Chondrocyte (in vitro differentiated cells): ENCODE results near the gene SETD9. TPM values are rescaled to one million over a fixed set of nuclear protein-coding genes. Genes with fewer than 3 reads are reported as not detected.

Experiments used
- DNase-seq: peaks from one replicate; pipeline ENCODE4 v3.0.0; 2021; ENCODE audit warnings: mixed read lengths, low spot score
- H3K27ac Mint-ChIP-seq: one replicate; pipeline ENCODE4 v1.8.0; 2021; ENCODE audit warnings: mild to moderate bottlenecking, moderate library complexity, mixed read lengths; ENCODE audit not compliant: unreplicated experiment
- H3K27me3 Mint-ChIP-seq: 2 replicates; pipeline ENCODE4 v1.8.0; 2021; ENCODE audit warnings: low read depth, mixed read lengths
- H3K36me3 Mint-ChIP-seq: 2 replicates; pipeline ENCODE4 v1.8.0; 2021; ENCODE audit warnings: low read depth, mixed read lengths
- H3K4me1 Mint-ChIP-seq: 2 replicates; pipeline ENCODE4 v1.8.0; 2021; ENCODE audit warnings: low read depth, mild to moderate bottlenecking, mixed read lengths
- H3K4me3 Mint-ChIP-seq: one replicate; pipeline ENCODE4 v1.8.0; 2021; ENCODE audit warnings: mild to moderate bottlenecking, moderate library complexity, mixed read lengths; ENCODE audit not compliant: unreplicated experiment
- H3K9me3 Mint-ChIP-seq: 2 replicates; pipeline ENCODE4 v1.8.0; 2021; ENCODE audit warnings: low read depth, mixed read lengths
- total RNA-seq: library from RNA; stranded (reverse); gene quantifications from 3 replicates; pipeline ENCODE4 v1.2.1, GENCODE V29; 2021
- TF ChIP-seq, protein P1 (sequence below): fragments of 200-600 bp; sonication (generic); IDR thresholded peaks from 2 replicates; pipeline ENCODE4 v1.5.0; 2021; ENCODE audit warnings: antibody characterized with exemption, mild to moderate bottlenecking, moderate library complexity

Gene SETD9
- total RNA-seq, 1 donor from 2014 or later: 8.5 TPM

DNA sequence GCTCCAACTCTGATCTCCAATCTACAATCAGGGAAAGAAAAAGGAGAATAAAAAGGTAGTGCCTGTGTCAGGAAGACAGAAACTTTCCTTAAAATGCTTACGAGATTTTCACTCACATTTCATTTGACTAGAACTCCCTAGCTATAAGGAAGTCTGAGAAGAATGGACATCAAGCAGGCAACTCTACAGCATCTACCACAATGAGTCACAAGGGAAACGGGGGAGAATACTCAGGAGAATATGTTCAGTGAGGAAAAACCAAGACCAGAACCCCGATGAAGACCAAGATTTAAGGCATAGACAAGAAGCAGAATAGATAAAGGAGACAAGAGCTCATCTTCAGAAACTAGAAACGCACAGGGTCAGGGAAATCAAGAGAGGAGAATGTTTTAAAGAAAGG is 9.0 kb upstream of the SETD9 start:
- Mint-ChIP-seq H3K9me3 (peaks cover 3% of the 10 kb centered on the region), H3K4me1 (no peaks in the 10 kb centered on the region), H3K36me3 (peaks cover 5% of the 10 kb centered on the region), H3K27ac (no peak overlapping the region), H3K27me3 (no peaks in the 10 kb centered on the region), H3K4me3 (no peak overlapping the region)
- DNase-seq: no peak
- TF ChIP-seq, protein P1, sequence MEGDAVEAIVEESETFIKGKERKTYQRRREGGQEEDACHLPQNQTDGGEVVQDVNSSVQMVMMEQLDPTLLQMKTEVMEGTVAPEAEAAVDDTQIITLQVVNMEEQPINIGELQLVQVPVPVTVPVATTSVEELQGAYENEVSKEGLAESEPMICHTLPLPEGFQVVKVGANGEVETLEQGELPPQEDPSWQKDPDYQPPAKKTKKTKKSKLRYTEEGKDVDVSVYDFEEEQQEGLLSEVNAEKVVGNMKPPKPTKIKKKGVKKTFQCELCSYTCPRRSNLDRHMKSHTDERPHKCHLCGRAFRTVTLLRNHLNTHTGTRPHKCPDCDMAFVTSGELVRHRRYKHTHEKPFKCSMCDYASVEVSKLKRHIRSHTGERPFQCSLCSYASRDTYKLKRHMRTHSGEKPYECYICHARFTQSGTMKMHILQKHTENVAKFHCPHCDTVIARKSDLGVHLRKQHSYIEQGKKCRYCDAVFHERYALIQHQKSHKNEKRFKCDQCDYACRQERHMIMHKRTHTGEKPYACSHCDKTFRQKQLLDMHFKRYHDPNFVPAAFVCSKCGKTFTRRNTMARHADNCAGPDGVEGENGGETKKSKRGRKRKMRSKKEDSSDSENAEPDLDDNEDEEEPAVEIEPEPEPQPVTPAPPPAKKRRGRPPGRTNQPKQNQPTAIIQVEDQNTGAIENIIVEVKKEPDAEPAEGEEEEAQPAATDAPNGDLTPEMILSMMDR: no peak

DNA sequence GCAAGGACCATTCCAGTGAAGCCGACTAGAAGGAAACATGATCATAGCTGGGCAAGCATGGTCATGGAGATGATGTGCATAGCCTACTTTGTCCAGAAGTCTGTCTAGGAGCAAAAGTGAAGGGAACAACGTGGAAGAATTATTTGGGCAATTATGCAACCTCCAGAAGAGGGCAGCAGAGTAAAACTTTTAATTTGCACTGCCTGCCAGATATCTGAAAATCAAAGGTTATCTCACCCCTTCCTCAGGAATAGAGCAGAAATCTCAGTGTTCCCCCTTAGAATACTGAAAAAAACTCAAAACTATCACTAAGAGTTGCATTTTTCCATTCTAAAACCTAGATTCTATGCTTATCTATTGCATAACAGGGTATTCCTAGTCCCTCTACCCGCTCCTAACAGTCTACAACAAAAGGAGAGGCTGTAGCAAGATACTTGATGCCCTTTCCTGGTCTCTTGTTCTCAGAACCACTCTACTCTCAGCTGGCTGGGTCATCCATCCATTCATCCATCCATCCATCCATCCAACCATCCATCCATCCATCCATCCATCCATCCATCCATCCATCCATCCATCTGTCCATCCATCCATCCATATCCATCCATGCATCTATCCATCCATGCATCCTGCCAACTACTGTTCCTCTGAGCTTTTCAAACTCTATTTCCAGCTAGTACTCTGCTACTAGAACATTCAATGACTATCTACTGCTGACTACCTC is 8.4 kb upstream of the SETD9 start:
- DNase-seq: no peak

DNA sequence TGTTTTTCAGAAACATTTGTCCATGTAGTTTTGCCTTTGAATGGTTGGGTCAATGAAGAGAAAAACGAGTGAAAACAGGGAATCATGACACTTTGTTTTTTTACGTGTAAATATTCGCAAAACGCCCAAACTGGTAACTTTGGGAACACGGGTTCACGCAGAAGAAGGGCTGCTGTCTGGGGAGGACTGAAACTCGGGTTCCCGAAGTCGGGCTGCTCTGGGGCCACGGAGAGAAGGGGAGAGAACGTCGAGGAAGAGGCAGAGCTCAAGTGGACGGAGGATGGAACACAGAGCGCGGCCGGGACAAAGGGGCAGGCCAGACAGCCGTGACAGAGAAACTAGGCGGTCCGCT is 478 bp upstream of the SETD9 start:
- peaks cover 7% of the 10 kb centered on the region for H3K9me3 Mint-ChIP-seq
- peak; percentile 92 for DNase-seq
- H3K27me3 Mint-ChIP-seq: no peaks in the 10 kb centered on the region
- peaks cover 5% of the 10 kb centered on the region for H3K36me3 Mint-ChIP-seq
- peak overlapping the region; percentile 80 for H3K4me3 Mint-ChIP-seq
- TF ChIP-seq, protein P1: no peak
- H3K27ac Mint-ChIP-seq: peak overlapping the region; percentile 93
- peaks cover 21% of the 10 kb centered on the region for H3K4me1 Mint-ChIP-seq

More for the DNA sequence above, 8.4 kb upstream of the SETD9 start:
- H3K27me3 Mint-ChIP-seq: no peaks in the 10 kb centered on the region
- peaks cover 3% of the 10 kb centered on the region for H3K9me3 Mint-ChIP-seq
- H3K27ac Mint-ChIP-seq: no peak overlapping the region
- no peak overlapping the region for H3K4me3 Mint-ChIP-seq
- TF ChIP-seq, protein P1: peak; percentile 92
- H3K36me3 Mint-ChIP-seq: peaks cover 2% of the 10 kb centered on the region
- H3K4me1 Mint-ChIP-seq: no peaks in the 10 kb centered on the region

DNA sequence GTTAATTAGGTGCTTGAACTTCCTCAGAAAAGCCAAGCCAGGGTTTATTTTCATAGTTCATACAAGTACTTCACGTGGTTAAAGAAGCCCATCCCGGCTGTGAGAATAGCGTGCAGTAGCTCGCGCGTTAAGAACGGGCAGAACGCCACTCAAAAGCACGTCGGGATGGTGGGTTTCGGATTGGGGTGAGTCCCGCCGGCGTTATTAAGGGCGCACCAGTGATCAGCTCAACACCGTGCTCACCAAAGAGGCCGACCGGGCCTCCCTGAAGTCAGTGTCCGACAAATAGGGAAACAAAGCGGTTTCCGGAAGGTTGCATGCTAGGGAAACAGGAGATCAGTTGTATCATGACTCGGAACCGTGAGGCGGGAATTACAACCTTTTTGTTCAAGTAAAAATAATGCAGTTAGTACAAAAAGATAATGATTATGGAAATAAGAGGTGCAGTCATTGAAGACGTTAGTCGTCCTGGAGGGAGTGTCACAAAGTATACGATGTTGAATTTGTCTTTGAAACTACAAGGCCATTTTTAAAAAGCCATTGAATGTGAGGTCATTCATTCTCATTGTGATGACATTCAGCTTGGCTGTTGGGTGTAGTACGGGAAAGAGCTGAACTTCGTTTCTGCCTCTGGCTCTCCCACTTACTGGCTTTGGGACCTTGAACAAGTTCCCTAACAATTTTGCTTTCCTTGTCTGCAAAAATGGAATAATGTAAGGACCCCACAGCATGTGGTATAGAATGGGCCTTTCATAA is 992 bp downstream of the SETD9 start:
- no peaks in the 10 kb centered on the region for H3K27me3 Mint-ChIP-seq
- H3K4me1 Mint-ChIP-seq: peaks cover 21% of the 10 kb centered on the region
- H3K27ac Mint-ChIP-seq: peak overlapping the region; percentile 96
- TF ChIP-seq, protein P1: no peak
- H3K36me3 Mint-ChIP-seq: peaks cover 5% of the 10 kb centered on the region
- H3K4me3 Mint-ChIP-seq: peak overlapping the region; percentile 88
- no peak for DNase-seq
- H3K9me3 Mint-ChIP-seq: peaks cover 4% of the 10 kb centered on the region

DNA sequence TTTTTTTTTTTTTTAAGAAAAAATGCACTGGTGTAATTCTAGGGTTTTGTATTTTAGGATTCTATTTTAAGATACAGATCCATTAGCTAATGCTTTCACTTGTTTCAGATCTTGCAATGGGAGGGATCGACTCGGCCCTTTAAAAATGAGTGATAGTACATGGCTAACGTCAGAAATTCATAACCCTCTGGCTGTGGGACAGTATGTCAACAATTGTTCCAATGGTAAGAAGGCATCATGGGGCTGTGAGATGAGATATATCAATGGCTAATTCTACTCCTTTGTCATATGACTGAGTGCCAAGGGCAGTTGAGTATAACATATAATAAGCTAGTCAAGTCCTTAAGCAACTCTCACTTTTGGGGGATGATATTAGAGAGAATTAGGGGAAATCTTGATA is 4.4 kb downstream of the SETD9 start:
- Mint-ChIP-seq H3K27ac (no peak overlapping the region), H3K9me3 (no peaks in the 10 kb centered on the region), H3K4me1 (peaks cover 16% of the 10 kb centered on the region), H3K36me3 (peaks cover 3% of the 10 kb centered on the region), H3K4me3 (no peak overlapping the region), H3K27me3 (no peaks in the 10 kb centered on the region)
- TF ChIP-seq, protein P1: no peak
- DNase-seq: no peak
